ENCODE data around the gene STUB1.

GRCh38 chr16:723695-724094, 43.5 kb downstream of the STUB1 start:
- TF ChIP-seq CTCF (IDR thresholded peaks at IDR 0.05 in 2 of 3, conservative IDR thresholded peaks at IDR 0.05 in 1 of 3; ENCODE audit: borderline replicate concordance in 1 of 3, insufficient read depth in 1 of 3, low read depth in 2 of 3, low read length in 2 of 3) (no peak), FOSL1 (IDR thresholded peaks at IDR 0.05; ENCODE audit: low read depth) (no peak), POLR2AphosphoS5 (IDR thresholded peaks at IDR 0.05; ENCODE audit: low read depth, low read length) (no peak), CEBPB (IDR thresholded peaks at IDR 0.05; ENCODE audit: low read depth) (no peak), MAX (IDR thresholded peaks at IDR 0.05) (no peak), POLR2A (IDR thresholded peaks at IDR 0.05; ENCODE audit: borderline replicate concordance, extremely low read depth, insufficient read depth, insufficient read length) (no peak), RAD21 (IDR thresholded peaks at IDR 0.05; ENCODE audit: low read depth) (no peak), EZH2 (IDR thresholded peaks at IDR 0.05) (no peak), EZH2phosphoT487 (IDR thresholded peaks at IDR 0.05; ENCODE audit: borderline replicate concordance) (no peak), JUND (IDR thresholded peaks at IDR 0.05) (no peak), EGR1 (IDR thresholded peaks at IDR 0.05; ENCODE audit: low read depth) (no peak), YY1 (IDR thresholded peaks at IDR 0.05; ENCODE audit: extremely low read depth, insufficient replicate concordance, low read depth, low read length) (no peak)
